HT-29 (cell line): ENCODE measurements around the gene RNF224. TPM values are rescaled to one million over a fixed set of nuclear protein-coding genes. Genes with fewer than 3 reads are reported as not detected.

ENCODE experiments used
- DNase-seq: peaks from one replicate; pipeline ENCODE4 v3.0.0-alpha.2; 2015; ENCODE audit warnings: low spot score
- total RNA-seq: library from RNA; depleted of rRNA; stranded (reverse); fragments of >200 nt; shearing (Covaris generic); gene quantifications from 2 replicates; pipeline ENCODE4 v1.2.3, GENCODE V29; 2014; rRNA removed

The RNF224 gene
- 0.38 TPM in 1 of 2 replicates, not detected in the other for total RNA-seq

GRCh38 chr9:137227054-137227852 is at the start of gene RNF224:
TSS of gene RNF224 (plus strand) at chr9:137227502. CDS start at chr9:137228336, 834 bp downstream.
- DNase-seq: peak; percentile 97

- no peak for DNase-seq
These were observed 48.9 kb upstream of the RNF224 start for GRCh38 chr9:137178201-137178938.

GRCh38 chr9:137178939-137179630 is 48.2 kb upstream of the RNF224 start:
- DNase-seq: no peak

- no peak for DNase-seq
These were observed 47.5 kb upstream of the RNF224 start for GRCh38 chr9:137179761-137180160.

GRCh38 chr9:137180491-137180890 is 46.8 kb upstream of the RNF224 start:
- no peak for DNase-seq

DNA sequence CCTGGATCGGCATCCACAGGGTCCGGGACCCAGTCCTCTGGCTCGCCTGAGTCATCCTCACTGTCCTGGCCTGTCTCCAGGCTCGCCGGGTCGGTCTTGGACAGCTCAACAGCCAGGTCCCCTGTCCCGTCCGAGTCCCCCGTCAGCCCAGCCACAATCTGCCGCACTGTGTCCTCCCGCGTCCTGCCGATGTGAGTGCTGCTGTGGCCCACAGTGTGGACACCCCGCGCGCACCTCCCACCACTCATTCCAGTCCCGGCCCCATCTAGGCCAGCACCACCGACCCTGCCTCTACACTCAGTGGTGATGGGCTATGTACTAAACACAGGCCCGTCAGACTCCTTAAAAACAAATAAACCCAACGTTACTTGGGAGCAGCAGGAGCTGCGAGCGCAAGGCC is 45.6 kb upstream of the RNF224 start:
- no peak for DNase-seq

DNA sequence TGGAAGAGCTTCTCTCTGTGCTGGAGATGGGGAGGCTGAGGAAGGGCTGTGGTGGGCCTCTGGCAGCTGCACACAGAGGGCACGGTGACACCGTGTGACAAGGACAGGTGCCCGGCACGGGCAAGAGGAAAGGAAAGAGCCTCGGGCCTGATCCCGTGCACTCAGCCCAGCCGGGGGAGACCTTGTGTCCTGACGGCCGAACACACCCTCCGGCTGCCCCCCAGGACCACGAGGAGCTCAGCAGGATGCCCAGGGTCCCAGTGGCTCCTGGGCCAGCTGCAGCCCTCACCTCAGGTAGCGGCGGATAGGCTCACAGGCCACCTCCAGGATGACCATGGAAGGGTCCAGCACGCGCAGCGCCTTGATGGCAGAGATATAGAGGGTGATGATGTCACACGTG is 44.5 kb upstream of the RNF224 start:
- DNase-seq: no peak

- no peak for DNase-seq
These were observed 43.2 kb upstream of the RNF224 start for GRCh38 chr9:137183980-137184595.

GRCh38 chr9:137184881-137185660 is 42.2 kb upstream of the RNF224 start:
- DNase-seq: no peak

DNA sequence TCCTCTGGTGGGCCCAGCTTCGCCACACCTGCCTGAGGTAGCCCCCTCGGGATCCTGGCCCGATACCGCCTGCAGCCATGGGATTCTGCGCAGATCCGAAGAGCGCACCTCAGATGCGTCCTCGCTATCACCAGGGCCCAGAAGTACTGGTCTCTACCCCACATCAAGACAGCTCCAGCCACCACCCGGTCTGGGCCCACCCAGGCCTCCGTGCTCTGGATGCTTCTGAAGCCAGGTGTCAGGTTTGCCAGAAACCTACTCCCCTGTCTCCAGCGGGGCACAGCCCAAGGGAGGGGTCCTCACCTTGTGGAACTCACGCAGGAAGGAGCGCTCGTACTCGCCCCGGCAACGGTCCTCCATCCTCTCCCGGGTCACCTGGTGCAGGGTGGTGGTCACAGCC is 41.4 kb upstream of the RNF224 start:
- no peak for DNase-seq

DNA sequence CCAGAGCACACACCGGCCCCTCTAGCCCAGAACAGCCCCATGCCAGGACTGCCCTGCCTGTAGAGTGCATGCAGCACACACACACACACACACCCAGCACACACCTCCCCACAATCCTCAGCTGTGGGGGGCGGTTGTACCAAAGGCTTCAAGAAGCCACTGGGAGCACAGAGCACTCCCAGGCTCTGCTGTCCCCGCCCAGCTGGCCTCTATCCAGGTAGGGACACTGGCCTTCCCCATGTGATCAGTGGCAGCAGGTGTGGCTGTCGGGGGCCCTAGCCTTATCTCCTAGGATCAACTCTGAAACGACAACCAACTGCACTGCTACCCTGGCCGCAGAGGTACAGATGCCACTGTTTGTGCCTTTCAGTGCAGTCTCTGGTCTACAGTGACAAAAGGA is 40.9 kb upstream of the RNF224 start:
- DNase-seq: no peak

- no peak for DNase-seq
These were observed 39.9 kb upstream of the RNF224 start for GRCh38 chr9:137187386-137187785.

GRCh38 chr9:137188086-137188489 is 39.2 kb upstream of the RNF224 start:
- DNase-seq: no peak

GRCh38 chr9:137188490-137189296 is 38.6 kb upstream of the RNF224 start, which contains the start of the genes ANAPC2 and SSNA1:
TSS of gene ANAPC2 (minus strand) at chr9:137188560. CDS start at chr9:137188532, 28 bp downstream.
TSS of gene SSNA1 (plus strand) at chr9:137188676. CDS start at chr9:137188727, 51 bp downstream.
- DNase-seq: peak; percentile 94

DNA sequence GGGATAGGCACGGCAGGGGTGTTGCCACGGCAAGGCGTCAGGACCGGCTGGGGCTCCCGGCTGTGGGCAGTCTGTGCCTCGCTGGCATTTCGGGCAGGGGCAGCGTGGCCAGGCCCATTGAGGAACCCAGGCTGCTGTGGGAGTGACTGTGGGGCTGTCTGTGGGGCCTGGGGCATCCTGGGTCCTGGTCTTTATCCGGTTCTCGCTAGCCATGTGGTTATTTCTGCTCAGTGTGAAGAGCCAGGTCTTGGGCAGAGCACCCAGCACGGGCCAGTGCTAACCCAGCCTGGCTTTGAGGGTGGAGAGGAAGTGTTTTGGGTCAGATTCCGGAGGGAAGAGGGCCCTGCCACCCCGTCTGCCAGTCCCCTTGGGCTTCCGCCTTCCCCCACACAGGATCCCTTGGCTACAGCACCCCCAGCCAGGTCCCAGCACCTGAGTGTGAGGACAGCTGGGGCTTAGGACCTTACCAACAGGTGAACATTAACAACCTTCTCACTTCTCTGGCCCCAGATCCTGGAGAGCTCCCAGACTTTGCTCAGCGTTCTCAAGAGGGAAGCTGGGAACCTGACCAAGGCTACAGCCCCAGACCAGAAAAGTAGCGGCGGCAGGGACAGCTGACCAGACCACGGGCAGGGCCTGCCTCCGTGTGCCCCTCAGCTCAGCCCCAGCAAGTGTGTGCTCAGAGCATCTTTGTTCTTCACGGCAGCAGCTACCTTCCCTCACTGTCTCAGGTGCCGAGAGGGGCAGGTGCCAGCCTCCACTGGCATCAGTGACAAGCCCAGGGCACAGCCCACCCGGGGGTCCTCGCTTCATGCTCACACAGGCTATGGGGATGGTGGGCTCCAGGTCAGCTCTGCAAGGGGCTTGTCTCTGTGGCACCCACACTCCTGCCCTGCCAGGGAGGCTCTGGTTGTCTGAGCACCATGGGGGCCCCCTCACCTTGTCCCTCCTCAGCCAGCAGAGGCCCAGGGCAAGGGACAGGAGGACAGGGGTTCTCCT is 37.7 kb upstream of the RNF224 start:
- no peak for DNase-seq

- DNase-seq: peak; percentile 53
These were observed 36.9 kb upstream of the RNF224 start for GRCh38 chr9:137190315-137190856.

GRCh38 chr9:137191245-137191644 is 36.1 kb upstream of the RNF224 start:
- DNase-seq: no peak
